GM18951 (cell line): Measurements from ENCODE around the gene ZSWIM6.

Source experiments
- POLR2A ChIP-seq: IDR thresholded peaks from 4 replicates; pipeline ENCODE4 v1.6.1; 2011; ENCODE audit warnings: mild to moderate bottlenecking; ENCODE audit not compliant: insufficient read length, insufficient read depth; ENCODE audit errors: extremely low read depth
- in situ Hi-C: fragments of 300-500 bp; cut with MboI; formaldehyde crosslinking; loops from one replicate; pipeline ENCODE4 v1.12.0; 2022; ENCODE audit warnings: low sequenced_read_pairs, mixed read lengths, inconsistent platforms; ENCODE audit not compliant: unreplicated experiment

The ZSWIM6 gene

GRCh38 chr5:61299261-61299681 lies 32.8 kb upstream of the ZSWIM6 start:
- no peak for TF ChIP-seq POLR2A
- in situ Hi-C loops, result no loop called here

GRCh38 chr5:61301341-61302199 lies 30.5 kb upstream of the ZSWIM6 start:
- in situ Hi-C loops, result no loop called here
- no peak for TF ChIP-seq POLR2A

GRCh38 chr5:61302200-61302563 lies 29.9 kb upstream of the ZSWIM6 start:
- TF ChIP-seq POLR2A, result no peak
- in situ Hi-C loops, result no loop called here

GRCh38 chr5:61303346-61303745 lies 28.7 kb upstream of the ZSWIM6 start:
- in situ Hi-C loops, result no loop called here
- TF ChIP-seq POLR2A, result no peak

GRCh38 chr5:61304590-61305381 lies 27.3 kb upstream of the ZSWIM6 start:
- TF ChIP-seq POLR2A, result no peak
- in situ Hi-C loops, result no loop called here

- no peak for TF ChIP-seq POLR2A
- in situ Hi-C loops, result no loop called here
These were observed 25.4 kb upstream of the ZSWIM6 start for GRCh38 chr5:61306531-61307131.

- in situ Hi-C loops, result no loop called here
- no peak for TF ChIP-seq POLR2A
These were observed 24.9 kb upstream of the ZSWIM6 start for GRCh38 chr5:61307191-61307590.

GRCh38 chr5:61307611-61308010 lies 24.4 kb upstream of the ZSWIM6 start:
- no peak for TF ChIP-seq POLR2A
- in situ Hi-C loops, result no loop called here

- TF ChIP-seq POLR2A, result no peak
- in situ Hi-C loops, result no loop called here
These were observed 23.3 kb upstream of the ZSWIM6 start for GRCh38 chr5:61308712-61309111.

GRCh38 chr5:61309115-61309514 lies 22.9 kb upstream of the ZSWIM6 start:
- in situ Hi-C loops, result no loop called here

GRCh38 chr5:61311056-61311610 lies 20.9 kb upstream of the ZSWIM6 start:
- TF ChIP-seq POLR2A, result no peak
- in situ Hi-C loops, result no loop called here

More at GRCh38 chr5:61309115-61309514, 22.9 kb upstream of the ZSWIM6 start:
- no peak for TF ChIP-seq POLR2A

GRCh38 chr5:61311836-61312808 lies 19.9 kb upstream of the ZSWIM6 start:
- in situ Hi-C loops, result no loop called here

More at GRCh38 chr5:61311836-61312808, 19.9 kb upstream of the ZSWIM6 start:
- TF ChIP-seq POLR2A, result no peak
